ENCODE measurements around the gene CERT1.

Gene CERT1

GRCh38 chr5:75387806-75388205 lies 123.6 kb downstream of the CERT1 start:
- no peak for DNase-seq

- no peak for DNase-seq
These were observed 127.2 kb downstream of the CERT1 start for GRCh38 chr5:75384218-75384617.

GRCh38 chr5:75381456-75381855 lies 130.0 kb downstream of the CERT1 start:
- DNase-seq = no peak

GRCh38 chr5:75380099-75380498 lies 131.3 kb downstream of the CERT1 start:
- no peak for DNase-seq

- DNase-seq = no peak
These were observed 136.0 kb downstream of the CERT1 start for GRCh38 chr5:75375414-75375813.

- DNase-seq = no peak
These were observed 137.0 kb downstream of the CERT1 start for GRCh38 chr5:75374394-75374814.

GRCh38 chr5:75373862-75374261 lies 137.6 kb downstream of the CERT1 start:
- no peak for DNase-seq

- DNase-seq = no peak
These were observed 143.0 kb downstream of the CERT1 start for GRCh38 chr5:75368391-75368790.

GRCh38 chr5:75367401-75367800 lies 144.0 kb downstream of the CERT1 start:
- no peak for DNase-seq

GRCh38 chr5:75366787-75367186 lies 144.6 kb downstream of the CERT1 start:
- no peak for DNase-seq

GRCh38 chr5:75365740-75366139 lies 145.7 kb downstream of the CERT1 start:
- DNase-seq = no peak

- no peak for DNase-seq
These were observed 146.7 kb downstream of the CERT1 start for GRCh38 chr5:75364571-75365280.

GRCh38 chr5:75363726-75364495 lies 147.5 kb downstream of the CERT1 start:
- DNase-seq = no peak

GRCh38 chr5:75363111-75363510 lies 148.3 kb downstream of the CERT1 start:
- no peak for DNase-seq

- no peak for DNase-seq
These were observed 148.9 kb downstream of the CERT1 start for GRCh38 chr5:75362474-75362975.

GRCh38 chr5:75361310-75361709 lies 150.1 kb downstream of the CERT1 start:
- no peak for DNase-seq

GRCh38 chr5:75358117-75358516 lies 153.3 kb downstream of the CERT1 start:
- DNase-seq = no peak

GRCh38 chr5:75356719-75357118 lies 154.7 kb downstream of the CERT1 start:
- no peak for DNase-seq

GRCh38 chr5:75355236-75355635 lies 156.2 kb downstream of the CERT1 start:
- no peak for DNase-seq

- no peak for DNase-seq
These were observed 160.1 kb downstream of the CERT1 start for GRCh38 chr5:75351139-75351926.

- DNase-seq = no peak
These were observed 161.8 kb downstream of the CERT1 start for GRCh38 chr5:75349663-75350062.

- no peak for DNase-seq
These were observed 163.2 kb downstream of the CERT1 start for GRCh38 chr5:75348241-75348640.

- no peak for DNase-seq
These were observed 168.6 kb downstream of the CERT1 start for GRCh38 chr5:75342836-75343235.
